ENCODE measurements around the gene HGFAC.

DNA sequence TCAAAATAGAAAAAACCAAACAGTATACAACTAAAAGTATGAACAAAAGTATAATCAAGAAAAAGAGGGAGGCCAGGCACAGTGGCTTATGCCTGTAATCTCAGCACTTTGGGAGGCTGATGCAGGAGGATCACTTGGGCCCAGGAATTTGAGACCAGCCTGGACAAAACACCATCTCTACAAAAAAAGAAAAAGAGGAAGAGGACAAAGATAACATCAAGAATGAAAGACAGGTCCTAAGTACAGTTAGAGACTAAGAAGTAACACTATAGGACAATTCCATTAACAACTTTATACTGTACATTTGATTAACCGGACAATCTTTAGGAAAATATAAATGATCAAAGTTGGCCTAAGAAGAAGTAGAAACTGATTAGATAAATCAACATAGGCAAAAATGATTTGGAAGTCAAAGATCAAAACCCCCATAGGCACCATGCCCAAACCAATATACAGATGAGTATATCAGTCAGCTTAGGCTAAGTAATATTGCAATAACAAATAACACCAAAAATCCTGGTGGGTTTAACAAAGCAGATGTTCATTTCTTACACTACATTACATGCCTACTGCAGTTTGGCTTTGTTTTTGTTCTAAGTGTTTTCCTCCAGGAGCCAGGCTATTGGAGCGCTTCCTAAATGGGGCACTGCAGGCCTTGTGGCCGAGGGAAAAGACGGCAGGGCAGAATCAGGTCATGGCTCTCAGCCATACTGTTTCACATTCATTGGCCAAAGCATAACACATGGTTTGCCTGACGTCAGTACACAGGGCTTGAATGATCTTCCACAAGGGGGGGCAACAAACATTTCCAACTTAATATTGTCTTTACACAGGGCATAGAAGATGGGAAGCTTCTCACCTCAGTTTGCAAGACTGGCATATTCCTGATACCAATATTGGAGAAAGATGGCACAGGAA lies 42.2 kb upstream of the HGFAC start:
- TF ChIP-seq, protein P1, sequence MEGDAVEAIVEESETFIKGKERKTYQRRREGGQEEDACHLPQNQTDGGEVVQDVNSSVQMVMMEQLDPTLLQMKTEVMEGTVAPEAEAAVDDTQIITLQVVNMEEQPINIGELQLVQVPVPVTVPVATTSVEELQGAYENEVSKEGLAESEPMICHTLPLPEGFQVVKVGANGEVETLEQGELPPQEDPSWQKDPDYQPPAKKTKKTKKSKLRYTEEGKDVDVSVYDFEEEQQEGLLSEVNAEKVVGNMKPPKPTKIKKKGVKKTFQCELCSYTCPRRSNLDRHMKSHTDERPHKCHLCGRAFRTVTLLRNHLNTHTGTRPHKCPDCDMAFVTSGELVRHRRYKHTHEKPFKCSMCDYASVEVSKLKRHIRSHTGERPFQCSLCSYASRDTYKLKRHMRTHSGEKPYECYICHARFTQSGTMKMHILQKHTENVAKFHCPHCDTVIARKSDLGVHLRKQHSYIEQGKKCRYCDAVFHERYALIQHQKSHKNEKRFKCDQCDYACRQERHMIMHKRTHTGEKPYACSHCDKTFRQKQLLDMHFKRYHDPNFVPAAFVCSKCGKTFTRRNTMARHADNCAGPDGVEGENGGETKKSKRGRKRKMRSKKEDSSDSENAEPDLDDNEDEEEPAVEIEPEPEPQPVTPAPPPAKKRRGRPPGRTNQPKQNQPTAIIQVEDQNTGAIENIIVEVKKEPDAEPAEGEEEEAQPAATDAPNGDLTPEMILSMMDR (IDR thresholded peaks at IDR 0.05) = no peak
- TF ChIP-seq POLR2A (IDR thresholded peaks at IDR 0.05) (no peak), POLR2AphosphoS5 (IDR thresholded peaks at IDR 0.05) (no peak), EP300 (IDR thresholded peaks at IDR 0.05) (no peak)
